Mesothelial cell of epicardium (in vitro differentiated cells): ENCODE measurements around the gene JMJD1C. TPM values are rescaled to one million over a fixed set of nuclear protein-coding genes. Genes with fewer than 3 reads are reported as not detected.

ENCODE experiments used
- DNase-seq, 2 experiments: peaks; one replicate each; pipeline ENCODE4 v3.0.0; 2021; ENCODE audit warnings: low spot score in 2 of 2; ENCODE audit not compliant: unreplicated experiment in 2 of 2
- H3K27ac Mint-ChIP-seq: 2 replicates; pipeline ENCODE4 v1.8.0; 2021; ENCODE audit warnings: mixed read lengths
- H3K27me3 Mint-ChIP-seq: 2 replicates; pipeline ENCODE4 v1.8.0; 2021; ENCODE audit warnings: low read depth, mixed read lengths
- H3K36me3 Mint-ChIP-seq: 2 replicates; pipeline ENCODE4 v1.8.0; 2021; ENCODE audit warnings: mixed read lengths
- H3K4me1 Mint-ChIP-seq: 2 replicates; pipeline ENCODE4 v1.8.0; 2021; ENCODE audit warnings: mixed read lengths
- H3K4me3 Mint-ChIP-seq: 2 replicates; pipeline ENCODE4 v1.8.0; 2021; ENCODE audit warnings: mild to moderate bottlenecking, moderate library complexity, mixed read lengths
- H3K9me3 Mint-ChIP-seq: 2 replicates; pipeline ENCODE4 v1.8.0; 2021; ENCODE audit warnings: mixed read lengths
- CTCF ChIP-seq: fragments of 200-600 bp; sonication (generic); IDR thresholded peaks from one replicate; pipeline ENCODE4 v1.5.0; 2021; ENCODE audit warnings: antibody characterized with exemption; ENCODE audit not compliant: unreplicated experiment
- total RNA-seq: library from RNA; stranded (reverse); gene quantifications from 3 replicates; pipeline ENCODE4 v1.2.1, GENCODE V29; 2021

JMJD1C gene
- total RNA-seq, 1 donor from 2014 or later = 112 TPM

GRCh38 chr10:63150745-63151144, 315.0 kb downstream of the JMJD1C start:
- no peaks in the 10 kb centered on the region for H3K4me1 Mint-ChIP-seq
- H3K27ac Mint-ChIP-seq = no peak overlapping the region
- no peak for TF ChIP-seq CTCF
- no peaks in the 10 kb centered on the region for H3K27me3 Mint-ChIP-seq
- H3K9me3 Mint-ChIP-seq = no peaks in the 10 kb centered on the region
- H3K36me3 Mint-ChIP-seq = peaks cover 31% of the 10 kb centered on the region
- DNase-seq = no peak
- H3K4me3 Mint-ChIP-seq = no peak overlapping the region

- Mint-ChIP-seq H3K9me3 (no peaks in the 10 kb centered on the region), H3K4me3 (no peak overlapping the region), H3K27ac (no peak overlapping the region), H3K27me3 (no peaks in the 10 kb centered on the region), H3K36me3 (peaks cover 9% of the 10 kb centered on the region), H3K4me1 (peaks cover 2% of the 10 kb centered on the region)
- no peak for TF ChIP-seq CTCF
- DNase-seq = no peak
Measured at GRCh38 chr10:63146503-63146902, 319.3 kb downstream of the JMJD1C start.

- peaks cover 2% of the 10 kb centered on the region for H3K4me1 Mint-ChIP-seq
- no peak for TF ChIP-seq CTCF
- H3K9me3 Mint-ChIP-seq = no peaks in the 10 kb centered on the region
- no peak for DNase-seq
- no peak overlapping the region for H3K4me3 Mint-ChIP-seq
- H3K36me3 Mint-ChIP-seq = peaks cover 9% of the 10 kb centered on the region
- H3K27ac Mint-ChIP-seq = no peak overlapping the region
- no peaks in the 10 kb centered on the region for H3K27me3 Mint-ChIP-seq
Measured at GRCh38 chr10:63145782-63146181, 320.0 kb downstream of the JMJD1C start.

- H3K4me1 Mint-ChIP-seq = peaks cover 2% of the 10 kb centered on the region
- no peaks in the 10 kb centered on the region for H3K9me3 Mint-ChIP-seq
- no peak for DNase-seq
- TF ChIP-seq CTCF = no peak
- H3K27me3 Mint-ChIP-seq = no peaks in the 10 kb centered on the region
- no peak overlapping the region for H3K27ac Mint-ChIP-seq
- peaks cover 7% of the 10 kb centered on the region for H3K36me3 Mint-ChIP-seq
- no peak overlapping the region for H3K4me3 Mint-ChIP-seq
Measured at GRCh38 chr10:63143987-63144386, 321.8 kb downstream of the JMJD1C start.

- no peaks in the 10 kb centered on the region for H3K27me3 Mint-ChIP-seq
- no peak overlapping the region for H3K4me3 Mint-ChIP-seq
- no peak for DNase-seq
- peaks cover 2% of the 10 kb centered on the region for H3K4me1 Mint-ChIP-seq
- TF ChIP-seq CTCF = no peak
- no peak overlapping the region for H3K27ac Mint-ChIP-seq
- H3K9me3 Mint-ChIP-seq = no peaks in the 10 kb centered on the region
- H3K36me3 Mint-ChIP-seq = peaks cover 5% of the 10 kb centered on the region
Measured at GRCh38 chr10:63142136-63142535, 323.6 kb downstream of the JMJD1C start.

- H3K27me3 Mint-ChIP-seq = no peaks in the 10 kb centered on the region
- no peak for TF ChIP-seq CTCF
- H3K36me3 Mint-ChIP-seq = peaks cover 3% of the 10 kb centered on the region
- no peak for DNase-seq
- no peak overlapping the region for H3K4me3 Mint-ChIP-seq
- peaks cover 4% of the 10 kb centered on the region for H3K4me1 Mint-ChIP-seq
- no peak overlapping the region for H3K27ac Mint-ChIP-seq
- no peaks in the 10 kb centered on the region for H3K9me3 Mint-ChIP-seq
Measured at GRCh38 chr10:63140077-63140476, 325.7 kb downstream of the JMJD1C start.
